D721Med (cell line): Measurements from ENCODE around the gene RBM15.

ENCODE experiments used
- DNase-seq: peaks from one replicate; pipeline ENCODE4 v3.0.0; 2011; ENCODE audit warnings: low spot score; ENCODE audit not compliant: insufficient read length
- FAIRE-seq: peaks from 2 replicates; lab custom pipeline; 2011; peaks lifted over from hg19 to GRCh38; lab: Jason Lieb, UNC
- TF ChIP-seq, protein P1 (sequence below): IDR thresholded peaks from 2 replicates; pipeline ENCODE4 v1.5.1; 2012; ENCODE audit warnings: mild to moderate bottlenecking, control low read depth; ENCODE audit not compliant: insufficient read depth; ENCODE audit errors: missing control alignments

RBM15 gene

DNA sequence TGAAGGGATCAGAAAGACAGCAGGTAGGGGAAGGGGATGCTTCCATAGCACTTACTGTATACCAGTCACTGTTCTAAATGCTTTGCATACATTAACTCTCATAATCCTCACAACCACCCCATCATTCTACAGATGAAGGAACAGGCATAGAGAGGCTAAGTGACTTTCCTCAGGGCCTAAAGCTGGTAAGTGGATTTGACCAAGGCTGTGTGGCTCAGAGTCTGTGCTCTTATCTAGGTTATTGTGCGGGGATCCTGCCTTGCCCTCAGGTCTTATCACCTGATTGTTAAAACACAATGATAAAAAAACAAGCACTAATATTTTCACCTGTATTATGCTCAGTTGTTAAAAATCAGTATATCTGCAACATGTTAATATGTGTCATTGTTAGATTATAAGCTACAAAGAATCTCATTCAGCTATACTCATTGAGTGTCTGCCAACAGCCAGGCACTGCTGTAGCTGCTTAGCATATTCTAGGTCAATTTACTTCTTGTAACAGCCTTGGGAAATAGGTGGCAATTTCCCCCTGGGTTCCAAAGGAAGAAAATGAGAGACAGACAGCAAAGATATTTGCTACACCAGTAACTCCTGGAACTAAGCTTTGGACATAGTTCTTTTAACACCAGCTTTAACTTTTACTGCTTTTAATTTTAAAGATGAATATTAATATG is 38.6 kb upstream of the RBM15 start:
- peak; percentile 21 for FAIRE-seq
- no peak for DNase-seq
- TF ChIP-seq, protein P1, sequence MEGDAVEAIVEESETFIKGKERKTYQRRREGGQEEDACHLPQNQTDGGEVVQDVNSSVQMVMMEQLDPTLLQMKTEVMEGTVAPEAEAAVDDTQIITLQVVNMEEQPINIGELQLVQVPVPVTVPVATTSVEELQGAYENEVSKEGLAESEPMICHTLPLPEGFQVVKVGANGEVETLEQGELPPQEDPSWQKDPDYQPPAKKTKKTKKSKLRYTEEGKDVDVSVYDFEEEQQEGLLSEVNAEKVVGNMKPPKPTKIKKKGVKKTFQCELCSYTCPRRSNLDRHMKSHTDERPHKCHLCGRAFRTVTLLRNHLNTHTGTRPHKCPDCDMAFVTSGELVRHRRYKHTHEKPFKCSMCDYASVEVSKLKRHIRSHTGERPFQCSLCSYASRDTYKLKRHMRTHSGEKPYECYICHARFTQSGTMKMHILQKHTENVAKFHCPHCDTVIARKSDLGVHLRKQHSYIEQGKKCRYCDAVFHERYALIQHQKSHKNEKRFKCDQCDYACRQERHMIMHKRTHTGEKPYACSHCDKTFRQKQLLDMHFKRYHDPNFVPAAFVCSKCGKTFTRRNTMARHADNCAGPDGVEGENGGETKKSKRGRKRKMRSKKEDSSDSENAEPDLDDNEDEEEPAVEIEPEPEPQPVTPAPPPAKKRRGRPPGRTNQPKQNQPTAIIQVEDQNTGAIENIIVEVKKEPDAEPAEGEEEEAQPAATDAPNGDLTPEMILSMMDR: no peak

DNA sequence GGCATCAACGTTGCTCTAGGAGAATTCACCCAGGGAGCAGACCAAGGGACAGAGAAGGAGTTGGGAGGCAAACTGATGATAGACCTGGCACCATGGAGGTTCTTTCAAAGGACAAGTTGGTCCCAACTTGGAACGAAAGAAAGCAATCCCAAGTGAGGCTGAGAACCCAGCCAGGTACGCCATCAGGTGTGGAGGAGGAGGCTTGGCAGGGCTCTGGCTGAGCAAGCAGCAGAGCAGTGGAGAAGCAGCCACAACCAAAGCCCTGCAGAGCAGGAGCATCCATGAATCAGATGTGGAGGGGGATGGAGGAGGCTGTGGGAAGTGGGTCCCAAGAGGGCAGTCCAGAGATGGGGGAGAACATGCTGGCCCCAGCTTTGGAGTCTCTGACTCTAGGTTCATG is 36.3 kb upstream of the RBM15 start:
- no peak for FAIRE-seq
- TF ChIP-seq, protein P1: no peak
- DNase-seq: no peak

DNA sequence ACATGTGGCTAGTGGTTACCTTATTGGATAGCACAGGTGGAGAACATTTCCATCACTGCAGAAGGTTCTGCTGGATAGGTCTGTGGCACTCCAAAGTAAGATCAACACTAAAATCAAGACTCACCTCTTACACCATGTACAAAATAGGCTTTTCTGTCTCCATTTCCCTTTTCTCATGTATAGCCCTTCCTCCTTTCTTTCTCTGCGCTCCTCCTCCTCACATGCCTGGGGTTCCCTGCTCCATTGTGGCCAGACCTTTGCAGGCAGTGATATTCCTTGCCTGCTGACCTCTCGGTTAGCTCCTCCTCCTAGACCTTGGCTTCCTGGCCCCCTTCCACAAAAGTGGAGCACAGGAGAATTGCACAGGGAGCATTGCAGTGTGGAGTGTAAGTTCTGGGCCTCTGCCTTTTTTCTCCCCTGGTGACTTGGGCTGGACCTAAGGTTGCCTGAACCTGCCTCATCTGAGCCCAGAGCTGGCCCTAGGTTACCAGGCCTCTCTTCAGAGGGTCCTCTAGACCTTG is 33.2 kb upstream of the RBM15 start:
- TF ChIP-seq, protein P1: no peak
- no peak for FAIRE-seq
- no peak for DNase-seq

DNA sequence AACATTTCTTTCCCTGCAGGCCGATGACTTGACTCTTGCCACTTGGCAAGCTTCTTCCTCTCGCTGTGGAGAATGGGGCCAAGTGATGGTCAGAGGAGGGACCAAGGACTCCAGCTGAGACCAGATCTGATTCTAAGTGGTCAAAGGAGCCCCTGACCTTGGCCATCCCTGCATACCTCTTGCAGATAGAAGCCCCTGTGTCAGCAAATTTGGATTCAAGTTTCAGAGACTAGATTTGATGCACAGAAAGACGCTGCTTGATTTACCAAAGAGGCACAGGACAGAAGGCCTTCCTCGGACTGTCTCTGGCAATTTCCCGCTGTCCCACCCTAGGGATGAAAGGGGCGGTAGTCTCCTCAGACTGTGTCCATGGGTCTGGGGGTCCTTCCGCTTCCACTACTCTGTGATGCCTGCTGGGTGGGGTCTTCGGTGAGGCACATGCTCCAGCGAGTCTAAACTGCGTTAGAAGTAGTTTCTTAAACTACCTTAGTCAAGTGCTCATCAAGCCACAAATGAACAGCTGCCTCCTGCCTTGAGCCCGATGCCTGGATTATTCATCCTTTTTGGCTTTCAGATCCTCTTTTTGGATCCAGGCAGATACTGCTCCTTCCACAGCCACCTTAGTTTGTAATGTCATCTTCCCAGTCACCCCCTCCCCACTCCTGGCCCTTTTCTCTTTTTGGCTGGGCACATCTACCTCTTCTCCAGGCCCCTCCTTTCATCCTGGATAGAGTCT is 31.8 kb upstream of the RBM15 start:
- FAIRE-seq: no peak
- TF ChIP-seq, protein P1: no peak
- DNase-seq: no peak

DNA sequence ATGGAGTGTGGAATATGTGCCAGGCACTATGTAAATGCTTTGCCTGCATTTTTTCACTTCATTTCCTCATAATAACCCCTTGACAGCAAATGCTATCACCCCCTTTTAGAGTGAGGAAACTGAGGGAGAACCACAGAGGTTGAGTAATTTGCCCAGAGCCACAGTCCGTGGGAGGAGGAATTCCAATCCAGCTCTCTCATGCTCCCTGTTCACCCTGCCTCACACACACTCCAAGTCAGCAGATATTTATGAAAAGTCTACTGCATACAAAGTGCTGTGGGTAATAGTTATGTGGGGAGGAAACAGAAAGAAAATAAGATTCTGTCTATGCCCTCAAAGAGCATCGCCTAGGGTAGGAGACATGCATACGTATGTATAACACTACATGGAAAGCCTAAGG is 30.9 kb upstream of the RBM15 start:
- no peak for FAIRE-seq
- TF ChIP-seq, protein P1: no peak
- DNase-seq: no peak

DNA sequence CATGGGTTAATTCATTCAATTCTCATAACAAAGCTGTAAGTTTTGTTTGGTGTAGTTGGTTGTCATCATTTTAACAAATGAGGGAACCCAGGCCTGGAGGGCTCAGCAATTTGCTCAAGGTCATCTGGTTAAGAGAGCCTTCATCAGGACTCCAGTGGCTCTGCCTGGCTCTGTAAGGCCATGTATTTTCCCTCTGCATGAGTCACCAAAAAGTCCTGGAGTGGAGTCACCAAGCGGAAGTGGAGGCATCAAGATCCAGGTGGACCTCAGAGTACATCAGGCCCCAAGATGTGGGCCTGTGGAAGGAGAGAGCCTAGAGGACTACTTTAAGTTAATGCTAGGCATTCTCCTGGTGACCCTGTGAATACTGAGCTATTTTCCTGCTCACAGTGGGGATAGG is 30.0 kb upstream of the RBM15 start:
- DNase-seq: no peak
- no peak for FAIRE-seq
- TF ChIP-seq, protein P1: no peak

DNA sequence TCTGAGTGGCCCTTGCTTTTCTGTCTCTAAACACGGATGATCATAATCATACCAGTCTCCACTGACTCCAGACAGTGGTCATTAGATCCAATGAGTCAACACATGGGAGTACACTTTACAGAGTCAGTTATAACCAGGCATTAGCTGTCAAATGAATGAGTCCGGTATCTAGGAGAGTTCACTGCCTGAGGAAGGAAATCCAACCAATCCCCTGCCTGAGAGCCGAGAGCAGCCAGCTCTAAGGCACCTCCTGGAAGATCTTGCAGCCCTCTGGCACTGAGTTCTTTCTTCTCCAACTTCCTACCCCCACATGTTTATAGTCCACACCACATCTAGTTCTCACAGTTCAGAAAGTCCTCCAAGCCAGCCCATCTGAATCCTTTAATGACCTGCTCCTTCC is 29.4 kb upstream of the RBM15 start:
- FAIRE-seq (no peak), DNase-seq (no peak)
- TF ChIP-seq, protein P1: no peak
